ENCODE results near the gene CFAP46. TPM values are rescaled to one million over a fixed set of nuclear protein-coding genes. Genes with fewer than 3 reads are reported as not detected.

Gene CFAP46
- total RNA-seq, 1 donor from 2014 or later = 10.9 TPM

DNA sequence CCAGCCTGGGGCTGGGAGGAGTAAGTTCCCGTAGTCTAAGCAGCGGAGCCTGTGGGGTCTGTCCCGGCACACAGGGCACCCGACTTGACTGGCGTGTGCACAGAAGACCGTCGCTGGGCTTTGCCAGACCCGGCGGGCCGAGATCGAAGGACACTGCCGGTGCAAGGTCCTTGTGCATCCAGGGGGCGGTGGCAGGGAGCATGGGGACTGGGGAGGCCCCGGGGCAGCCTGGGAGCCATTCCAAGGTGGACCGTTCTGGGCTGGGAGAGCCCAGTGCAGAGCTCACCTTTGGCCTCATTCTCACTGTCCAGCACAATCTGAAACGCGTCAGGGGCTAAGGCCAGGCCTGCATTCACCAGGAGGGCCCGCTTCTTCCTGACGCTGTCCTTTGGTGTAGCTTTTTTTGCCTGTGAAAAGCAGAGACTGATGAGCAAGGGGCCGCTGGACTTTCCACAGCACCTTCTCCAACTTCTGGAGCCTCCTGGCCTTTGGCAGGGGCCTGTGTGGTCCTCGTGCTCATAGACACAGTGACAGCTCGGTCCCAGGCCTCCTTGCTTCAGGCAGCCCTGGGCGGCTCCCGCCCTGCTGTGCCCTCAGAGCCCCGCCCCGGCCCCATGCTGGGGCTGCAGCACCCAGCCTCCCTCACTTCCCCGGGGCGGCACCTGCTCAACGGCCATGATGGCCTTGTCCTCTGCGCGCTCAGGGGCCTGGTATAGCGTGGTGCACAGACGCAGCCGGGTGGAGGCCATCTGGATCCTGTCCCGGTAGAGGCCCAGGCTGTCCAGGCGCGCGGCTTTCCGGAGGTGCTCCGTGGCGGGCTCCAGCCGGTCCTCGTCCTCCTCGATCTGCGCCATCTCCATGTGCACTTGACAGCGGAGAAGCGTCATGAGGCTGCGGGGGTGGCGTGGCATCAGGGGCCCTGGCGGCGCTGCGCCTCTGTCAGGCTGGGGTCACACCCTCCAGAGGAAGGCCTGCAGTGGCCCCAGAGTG lies 20.3 kb downstream of the CFAP46 start:
- H3K4me1 Mint-ChIP-seq (ENCODE audit: unreplicated experiment) = no peaks in the 10 kb centered on the region
- no peak overlapping the region for H3K27ac Mint-ChIP-seq
- no peaks in the 10 kb centered on the region for H3K9me3 Mint-ChIP-seq
- TF ChIP-seq CTCF (conservative IDR thresholded peaks at IDR 0.05) = no peak
- no peak overlapping the region for H3K4me3 Mint-ChIP-seq
- H3K27me3 Mint-ChIP-seq = no peaks in the 10 kb centered on the region
- DNase-seq (ENCODE audit: extremely low spot score, unreplicated experiment) = no peak
- H3K36me3 Mint-ChIP-seq = no peaks in the 10 kb centered on the region

GRCh38 chr10:132921086-132921485 lies 21.3 kb downstream of the CFAP46 start:
- DNase-seq (ENCODE audit: extremely low spot score, unreplicated experiment) = no peak
- no peak for TF ChIP-seq CTCF (conservative IDR thresholded peaks at IDR 0.05)
- Mint-ChIP-seq H3K9me3 (no peaks in the 10 kb centered on the region), H3K27me3 (no peaks in the 10 kb centered on the region), H3K27ac (no peak overlapping the region), H3K36me3 (no peaks in the 10 kb centered on the region), H3K4me1 (ENCODE audit: unreplicated experiment) (no peaks in the 10 kb centered on the region), H3K4me3 (no peak overlapping the region)

DNA sequence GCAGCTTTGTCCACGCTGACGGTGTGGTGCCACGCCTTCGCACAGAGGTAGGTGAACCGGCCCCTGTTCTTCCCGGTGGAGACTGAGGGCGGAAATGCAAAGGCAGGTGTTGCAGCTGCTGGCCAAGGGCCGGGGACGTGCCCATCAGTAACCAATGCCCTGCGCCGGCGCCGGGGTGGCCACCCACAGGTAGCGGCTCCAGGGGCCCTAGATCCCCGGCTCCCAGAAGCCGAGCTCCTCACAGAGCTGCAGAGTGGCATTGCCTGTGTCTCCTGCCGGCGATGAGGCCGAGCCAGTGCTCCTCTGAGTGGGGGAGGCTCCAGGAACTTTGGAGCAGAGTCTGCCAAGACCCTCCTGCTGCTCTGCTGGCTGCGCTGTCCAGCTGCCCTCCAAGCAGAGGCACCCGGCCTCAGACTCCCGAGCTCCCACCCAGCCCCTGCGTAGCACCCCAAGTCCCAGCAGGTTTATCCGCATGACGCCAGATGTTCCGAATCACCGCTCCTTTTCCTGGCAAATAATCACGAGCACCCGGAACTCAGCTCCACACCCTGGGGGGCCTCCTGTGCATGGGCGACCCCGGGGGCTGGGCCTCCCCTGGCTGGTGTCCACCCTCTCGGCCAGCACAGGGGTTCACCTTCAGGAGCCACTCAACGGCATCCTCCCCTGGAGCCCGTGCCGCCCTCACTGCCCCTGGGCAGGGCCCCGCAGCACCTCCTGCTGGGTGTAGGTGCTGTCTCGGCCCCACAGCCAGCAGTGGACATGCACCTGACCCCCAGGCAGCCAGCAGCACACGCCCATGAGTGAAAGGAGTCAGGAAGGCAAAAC lies 22.1 kb downstream of the CFAP46 start:
- DNase-seq (ENCODE audit: extremely low spot score, unreplicated experiment) = no peak
- no peaks in the 10 kb centered on the region for H3K4me1 Mint-ChIP-seq (ENCODE audit: unreplicated experiment)
- no peaks in the 10 kb centered on the region for H3K36me3 Mint-ChIP-seq
- no peak overlapping the region for H3K4me3 Mint-ChIP-seq
- H3K27ac Mint-ChIP-seq = no peak overlapping the region
- no peaks in the 10 kb centered on the region for H3K27me3 Mint-ChIP-seq
- no peak for TF ChIP-seq CTCF (conservative IDR thresholded peaks at IDR 0.05)
- H3K9me3 Mint-ChIP-seq = no peaks in the 10 kb centered on the region

GRCh38 chr10:132919374-132920100 lies 22.8 kb downstream of the CFAP46 start:
- Mint-ChIP-seq H3K4me3 (no peak overlapping the region), H3K27ac (no peak overlapping the region), H3K36me3 (no peaks in the 10 kb centered on the region), H3K27me3 (no peaks in the 10 kb centered on the region), H3K4me1 (ENCODE audit: unreplicated experiment) (no peaks in the 10 kb centered on the region), H3K9me3 (no peaks in the 10 kb centered on the region)
- TF ChIP-seq CTCF (conservative IDR thresholded peaks at IDR 0.05) = no peak
- DNase-seq (ENCODE audit: extremely low spot score, unreplicated experiment) = no peak

- no peaks in the 10 kb centered on the region for H3K4me1 Mint-ChIP-seq (ENCODE audit: unreplicated experiment)
- H3K27me3 Mint-ChIP-seq = no peaks in the 10 kb centered on the region
- no peaks in the 10 kb centered on the region for H3K9me3 Mint-ChIP-seq
Measured at GRCh38 chr10:132918617-132919373, 23.6 kb downstream of the CFAP46 start.

More at GRCh38 chr10:132918617-132919373, 23.6 kb downstream of the CFAP46 start:
- Mint-ChIP-seq H3K36me3 (no peaks in the 10 kb centered on the region), H3K27ac (no peak overlapping the region), H3K4me3 (no peak overlapping the region)
- no peak for DNase-seq (ENCODE audit: extremely low spot score, unreplicated experiment)
- no peak for TF ChIP-seq CTCF (conservative IDR thresholded peaks at IDR 0.05)

Measured in type B pancreatic cell (in vitro differentiated cells).